Small intestine (tissue), 7 donors: Measurements from ENCODE around the gene PHF11. TPM values are rescaled to one million over a fixed set of nuclear protein-coding genes. Genes with fewer than 3 reads are reported as not detected.

Experiments used
- DNase-seq, 2 donors: peaks; one replicate each; pipeline versions ENCODE4 v3.0.0 to v3.0.0-alpha.2; 2013
- FAIRE-seq: peaks from 2 replicates; lab custom pipeline; 2012; peaks lifted over from hg19 to GRCh38; lab: Jason Lieb, UNC
- H3K27ac ChIP-seq, 3 donors: one replicate each; pipeline ENCODE4 v1.5.1; 2013; ENCODE audit warnings: low read length in 2 of 3, mild to moderate bottlenecking in 2 of 3, control low read depth in 1 of 3, inconsistent platforms in 1 of 3, low read depth in 1 of 3, moderate library complexity in 1 of 3
- H3K27me3 ChIP-seq, 3 donors: one replicate each; pipeline ENCODE4 v1.6.1; 2013; ENCODE audit warnings: low read length in 3 of 3, inconsistent platforms in 1 of 3; ENCODE audit not compliant: control insufficient read depth in 3 of 3, insufficient read depth in 3 of 3
- H3K36me3 ChIP-seq, 3 donors: one replicate each; pipeline ENCODE4 v1.6.1; 2013; ENCODE audit warnings: low read length in 3 of 3, inconsistent platforms in 1 of 3, low read depth in 1 of 3, mild to moderate bottlenecking in 1 of 3, moderate library complexity in 1 of 3; ENCODE audit not compliant: control insufficient read depth in 3 of 3, insufficient read depth in 2 of 3
- H3K4me1 ChIP-seq, 3 donors: one replicate each; pipeline ENCODE4 v1.6.1; 2013; ENCODE audit warnings: low read length in 2 of 3, inconsistent platforms in 1 of 3, low read depth in 1 of 3, mild to moderate bottlenecking in 1 of 3, moderate library complexity in 1 of 3; ENCODE audit not compliant: control insufficient read depth in 3 of 3, insufficient read depth in 2 of 3
- H3K4me3 ChIP-seq, 3 donors: one replicate each; pipeline ENCODE4 v1.5.1; 2013; ENCODE audit warnings: low read length in 3 of 3, control low read depth in 1 of 3, inconsistent platforms in 1 of 3, low read depth in 1 of 3, mild to moderate bottlenecking in 1 of 3, moderate library complexity in 1 of 3
- H3K9me3 ChIP-seq, 2 donors: one replicate each; pipeline ENCODE4 v1.6.1; 2013; ENCODE audit warnings: low read depth in 1 of 2, low read length in 1 of 2; ENCODE audit not compliant: control insufficient read depth in 2 of 2, insufficient read depth in 1 of 2
- WGBS, 3 donors: extraction: QIAGEN DNeasy Blood & Tissue Kit; methylation state at CpG; one replicate each; pipeline ENCODE4 v1.1.7; 2013; 5-methylcytosine and 5-hydroxymethylcytosine counted together
- polyA plus RNA-seq, 4 donors: library from polyadenylated mRNA; stranded (reverse) in 3 of 4; unstranded in 1 of 4; fragments of 200-250 nt in 3 of 4; fragments of 120-200 nt in 1 of 4; gene quantifications; one replicate each; pipeline versions ENCODE4 v1.2.1 to v1.2.3, GENCODE V29; 2013
- donor health status: healthy with polysubstance abuse.
- donor health status: control.
- donor health status: control.
- donor health status: Bipolar disorder and iron deficiency.
- donor health status: healthy.

PHF11 gene
- polyA plus RNA-seq, 4 donors: 32.0 to 94.4 (median 50.1) TPM

DNA sequence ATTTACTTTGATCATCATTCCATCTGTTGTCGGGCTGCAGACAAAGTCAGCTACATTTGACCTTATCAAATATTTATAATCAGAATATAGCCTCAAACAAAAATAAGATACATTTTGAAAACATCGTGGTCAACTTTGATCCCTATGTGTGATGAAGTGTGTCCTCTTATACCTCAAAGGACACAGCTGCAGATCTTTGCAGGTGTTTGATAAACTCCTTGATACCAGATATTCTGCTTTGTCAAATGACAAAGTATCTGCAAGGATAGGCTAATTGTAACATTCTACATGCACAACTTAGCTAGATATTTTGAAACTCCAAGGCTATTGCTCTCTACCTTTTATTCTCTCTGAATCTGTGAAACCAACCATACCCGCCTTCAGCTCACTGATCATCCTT, 44.0 kb downstream of the PHF11 start:
- no peaks in the 10 kb centered on the region for H3K9me3 ChIP-seq
- H3K36me3 ChIP-seq: peaks cover 3 to 8% (median 5%) of the 10 kb centered on the region in 3 donors
- H3K27me3 ChIP-seq: no peaks in the 10 kb centered on the region
- DNase-seq: no peak
- H3K4me1 ChIP-seq: no peaks in the 10 kb centered on the region
- no peak overlapping the region for H3K4me3 ChIP-seq
- H3K27ac ChIP-seq: no peak overlapping the region
- FAIRE-seq: no peak
- 75 to 88% (median 81%) methylated on average over 3 of the region's 3 CpGs for WGBS, 3 donors

DNA sequence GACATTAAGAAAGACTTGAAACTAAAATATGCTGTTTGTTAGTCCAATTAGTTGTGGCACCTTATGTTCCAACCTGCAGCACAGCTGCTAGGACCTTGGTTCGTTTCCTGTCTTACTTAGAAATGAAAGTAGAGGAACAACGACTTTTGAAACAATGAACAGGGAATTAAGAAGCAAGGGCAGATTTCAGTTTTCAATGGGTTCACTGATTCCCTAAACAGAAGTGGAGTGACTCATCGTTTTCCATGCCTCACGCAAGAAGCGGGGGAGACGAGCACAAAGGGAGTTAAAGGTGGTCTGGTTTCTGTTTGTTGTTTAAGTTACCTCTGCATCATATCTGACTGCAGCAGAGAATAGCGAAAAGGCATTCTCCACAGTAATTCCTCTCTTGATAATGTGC, 44.8 kb downstream of the PHF11 start:
- H3K4me1 ChIP-seq: no peaks in the 10 kb centered on the region
- WGBS, 3 donors: 61 to 74% (median 73%) methylated on average over 7 of the region's 7 CpGs
- peak overlapping the region in 1 of 3 donors; percentile 58 for H3K27ac ChIP-seq
- H3K27me3 ChIP-seq: no peaks in the 10 kb centered on the region
- DNase-seq (no peak), FAIRE-seq (no peak)
- H3K36me3 ChIP-seq: peaks cover 3 to 8% (median 5%) of the 10 kb centered on the region in 3 donors
- H3K4me3 ChIP-seq: no peak overlapping the region
- H3K9me3 ChIP-seq: no peaks in the 10 kb centered on the region

DNA sequence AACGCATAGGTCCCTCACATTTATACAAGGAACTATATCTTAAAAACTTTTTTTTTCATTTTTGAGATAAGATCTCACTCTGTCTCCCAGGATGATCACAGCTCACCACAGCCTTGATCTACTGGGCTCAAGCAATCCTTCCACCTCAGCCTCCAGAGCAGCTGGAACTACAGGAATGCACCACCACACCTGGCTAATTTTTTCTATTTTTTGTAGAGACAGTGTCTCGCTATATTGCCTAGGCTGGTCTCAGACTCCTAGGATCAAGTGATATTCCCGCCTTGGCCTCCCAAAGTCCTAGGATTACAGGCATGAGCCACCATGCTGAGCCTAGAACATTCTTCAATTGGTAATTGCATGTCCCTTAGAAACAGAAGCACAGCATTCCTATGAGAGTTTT, 47.9 kb downstream of the PHF11 start:
- Histone ChIP-seq H3K4me1 (no peaks in the 10 kb centered on the region), H3K36me3 (peaks cover 5 to 15% (median 9%) of the 10 kb centered on the region in 3 donors), H3K27me3 (no peaks in the 10 kb centered on the region), H3K9me3 (no peaks in the 10 kb centered on the region), H3K27ac (no peak overlapping the region), H3K4me3 (no peak overlapping the region)
- DNase-seq: no peak
- no peak for FAIRE-seq
- 92 to 96% (median 95%) methylated on average over 3 of the region's 3 CpGs for WGBS, 3 donors

DNA sequence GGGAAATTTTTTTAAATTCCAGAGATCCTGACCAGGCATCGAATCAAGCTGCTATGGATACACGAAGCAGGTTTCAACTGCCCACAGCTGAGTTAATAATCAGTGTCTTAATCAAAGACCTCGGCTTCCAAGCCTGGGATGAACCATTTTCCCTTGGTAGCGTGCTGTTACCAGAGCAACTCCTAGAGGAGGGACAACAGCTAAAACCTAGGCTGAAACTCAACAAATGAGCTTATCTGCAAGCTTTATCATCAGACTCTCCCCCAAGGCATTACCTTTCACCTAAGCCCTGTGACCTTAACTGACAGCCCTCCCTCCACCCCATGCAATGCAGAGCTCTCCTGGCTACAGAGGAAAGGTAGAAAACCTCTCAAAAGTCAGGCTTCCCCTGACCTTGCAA, 49.9 kb downstream of the PHF11 start:
- H3K36me3 ChIP-seq: peaks cover 3 to 25% (median 6%) of the 10 kb centered on the region in 3 donors
- H3K27me3 ChIP-seq: no peaks in the 10 kb centered on the region
- no peak overlapping the region for H3K27ac ChIP-seq
- 91 to 96% (median 92%) methylated on average over 4 of the region's 4 CpGs for WGBS, 3 donors
- no peaks in the 10 kb centered on the region for H3K4me1 ChIP-seq
- DNase-seq (no peak), FAIRE-seq (no peak)
- H3K9me3 ChIP-seq: no peaks in the 10 kb centered on the region
- no peak overlapping the region for H3K4me3 ChIP-seq

DNA sequence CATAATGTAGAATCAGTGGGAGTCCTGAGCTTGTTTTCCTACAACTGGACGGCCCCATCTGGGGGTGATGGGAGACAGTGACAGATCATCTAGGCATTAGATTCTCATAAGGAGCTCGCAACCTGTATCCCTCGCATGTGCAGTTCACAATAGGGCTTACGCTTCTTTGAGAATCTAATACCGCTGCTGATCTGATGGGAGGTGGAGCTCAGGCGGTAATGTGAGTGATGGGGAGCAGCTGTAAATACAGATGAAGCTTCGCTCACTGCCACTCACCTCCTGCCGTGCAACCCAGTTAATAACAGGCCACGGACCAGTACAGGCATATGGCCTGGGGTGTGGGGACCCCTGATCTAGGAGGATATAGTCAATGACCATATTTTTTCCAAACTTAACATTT, 50.8 kb downstream of the PHF11 start:
- DNase-seq (no peak), FAIRE-seq (no peak)
- Histone ChIP-seq H3K27ac (no peak overlapping the region), H3K4me1 (no peaks in the 10 kb centered on the region), H3K36me3 (peaks cover 2 to 30% (median 5%) of the 10 kb centered on the region in 3 donors), H3K4me3 (no peak overlapping the region), H3K27me3 (no peaks in the 10 kb centered on the region), H3K9me3 (no peaks in the 10 kb centered on the region)
- 91 to 99% (median 97%) methylated on average over 9 of the region's 9 CpGs for WGBS, 3 donors

DNA sequence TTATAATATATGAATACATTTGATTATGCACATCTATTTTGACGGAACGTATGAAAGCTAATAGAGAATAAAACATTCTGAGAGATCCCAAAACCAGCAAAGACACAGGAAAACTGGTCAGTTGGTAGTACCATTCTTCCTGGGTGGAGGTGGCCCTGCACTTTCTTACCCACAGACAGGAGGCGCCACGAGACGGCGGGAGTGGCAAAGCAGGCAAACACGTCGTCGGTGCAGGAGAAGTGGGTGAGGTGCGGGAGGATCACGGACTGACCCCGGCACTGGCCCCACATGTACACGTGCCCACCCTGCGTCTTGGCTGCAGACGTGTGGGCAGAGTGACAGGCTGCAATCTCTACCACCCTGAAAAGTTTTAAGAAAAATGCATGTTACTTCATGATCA, 53.5 kb downstream of the PHF11 start:
- FAIRE-seq: no peak
- WGBS, 3 donors: 87 to 92% (median 88%) methylated on average over 15 of the region's 15 CpGs
- Histone ChIP-seq H3K27ac (no peak overlapping the region), H3K4me1 (no peaks in the 10 kb centered on the region), H3K9me3 (no peaks in the 10 kb centered on the region), H3K27me3 (no peaks in the 10 kb centered on the region), H3K36me3 (peaks cover 2 to 28% (median 4%) of the 10 kb centered on the region in 3 donors), H3K4me3 (no peak overlapping the region)
- DNase-seq: no peak

DNA sequence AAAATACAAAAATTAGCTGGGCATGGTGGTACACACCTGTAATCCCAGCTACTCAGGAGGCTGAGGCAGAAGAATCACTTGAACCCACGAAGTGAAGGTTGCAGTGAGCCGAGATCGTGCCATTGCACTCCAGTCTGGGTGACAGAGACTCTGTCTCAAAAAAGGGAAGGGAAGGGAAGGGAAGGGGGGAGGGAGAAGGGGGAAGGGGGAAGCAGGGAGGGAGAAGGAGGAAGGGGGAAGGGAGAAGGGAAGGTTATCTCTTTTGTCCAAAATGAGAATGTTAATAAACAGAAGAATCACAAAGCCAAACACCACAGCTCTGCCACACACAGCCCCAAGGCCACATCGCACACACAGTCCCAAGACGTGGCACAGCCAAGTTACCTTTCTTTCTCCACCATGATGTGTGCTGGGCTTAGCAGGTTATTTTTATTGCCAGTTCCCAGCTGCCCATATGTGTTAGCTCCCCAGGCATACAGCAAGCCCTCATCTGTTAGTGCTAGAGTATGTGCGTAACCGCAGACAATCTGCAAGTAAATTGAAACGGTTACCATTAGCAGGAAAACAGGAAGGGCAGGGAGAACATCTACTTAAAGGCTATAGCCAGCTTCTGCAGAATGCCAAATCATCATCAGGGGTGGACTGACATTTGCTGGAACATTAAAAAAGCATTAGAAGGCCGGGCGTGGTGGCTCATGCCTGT, 55.3 kb downstream of the PHF11 start:
- H3K4me1 ChIP-seq: no peaks in the 10 kb centered on the region
- no peaks in the 10 kb centered on the region for H3K27me3 ChIP-seq
- H3K27ac ChIP-seq: no peak overlapping the region
- H3K9me3 ChIP-seq: no peaks in the 10 kb centered on the region
- FAIRE-seq (no peak), DNase-seq (no peak)
- no peak overlapping the region for H3K4me3 ChIP-seq
- 87 to 96% (median 88%) methylated on average over 10 of the region's 10 CpGs for WGBS, 3 donors
- H3K36me3 ChIP-seq: peaks cover 2 to 32% (median 4%) of the 10 kb centered on the region in 3 donors

DNA sequence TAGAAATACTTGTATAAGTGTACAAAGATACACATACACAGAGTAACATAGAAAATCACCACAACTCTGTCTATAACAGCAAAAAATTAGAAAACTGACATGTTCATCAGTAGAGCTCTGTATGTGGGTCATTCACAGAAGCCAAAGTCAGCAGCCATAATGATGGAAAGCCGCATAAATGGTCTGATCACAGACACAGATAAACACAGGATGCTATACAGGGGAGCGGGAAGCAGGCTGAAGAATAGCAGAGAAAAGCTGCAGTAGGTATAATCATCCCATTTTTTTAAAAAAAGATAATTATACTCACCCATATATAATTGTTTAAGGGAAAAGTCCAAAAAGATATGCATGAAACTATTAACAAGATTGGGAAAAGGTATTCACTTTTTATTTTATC, 58.1 kb downstream of the PHF11 start:
- no peak for FAIRE-seq
- DNase-seq: no peak
- no peaks in the 10 kb centered on the region for H3K27me3 ChIP-seq
- H3K36me3 ChIP-seq: peaks cover 0 to 32% (median 2%) of the 10 kb centered on the region in 3 donors
- no peak overlapping the region for H3K27ac ChIP-seq
- no peak overlapping the region for H3K4me3 ChIP-seq
- no peaks in the 10 kb centered on the region for H3K9me3 ChIP-seq
- WGBS, 3 donors: 96% methylated on average over 2 of the region's 2 CpGs
- H3K4me1 ChIP-seq: no peaks in the 10 kb centered on the region

DNA sequence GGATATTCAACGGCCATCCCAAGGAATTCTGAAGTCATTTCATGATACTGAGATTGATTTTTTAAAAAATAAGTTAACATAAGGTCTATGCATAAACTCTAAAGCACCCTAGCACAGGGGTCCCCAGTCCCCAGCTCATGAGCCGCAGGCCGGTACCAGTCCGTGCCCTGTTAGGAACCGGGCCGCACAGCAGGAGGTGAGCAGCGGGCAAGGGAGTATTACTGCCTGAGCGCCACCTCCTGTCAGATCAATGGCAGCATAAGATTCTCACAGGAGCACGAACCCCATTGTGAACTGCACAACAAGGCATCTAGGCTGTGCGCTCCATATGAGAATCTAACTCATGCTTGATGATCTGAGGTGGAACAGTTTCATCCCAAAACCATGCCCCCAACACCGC, 58.6 kb downstream of the PHF11 start:
- Histone ChIP-seq H3K4me1 (no peaks in the 10 kb centered on the region), H3K27me3 (no peaks in the 10 kb centered on the region), H3K4me3 (no peak overlapping the region), H3K9me3 (no peaks in the 10 kb centered on the region), H3K36me3 (peaks cover 0 to 29% (median 2%) of the 10 kb centered on the region in 3 donors), H3K27ac (no peak overlapping the region)
- 86 to 88% (median 86%) methylated on average over 11 of the region's 11 CpGs for WGBS, 3 donors
- no peak for DNase-seq
- no peak for FAIRE-seq
